K562 (cell line): Measurements from ENCODE around the gene NMRK2. TPM values are rescaled to one million over a fixed set of nuclear protein-coding genes. Genes with fewer than 3 reads are reported as not detected.
A peak's percentile ranks its signal among the peaks of the same experiment; 100 is the strongest.

Source experiments
- ATAC-seq: fragments of 200-7000 bp; cut with Tn5 transposase; 3 replicates; pipeline ENCODE4 v1.9.1; 2020; ENCODE audit warnings: moderate library complexity
- BruUV-seq: library from RNA; stranded (reverse); fragments of 400-500 nt; replicated peaks from 2 replicates; lab custom pipeline; 2021; lab: Mats Ljungman, UMichigan
- CTCF ChIA-PET: fragments of 300-600 bp; formaldehyde crosslinking; extraction: SDS; loops from one replicate; lab custom pipeline; 2021; ENCODE audit warnings: low intra/inter-chr PET ratio; lab: Yijun Ruan, JAX
- POLR2A ChIA-PET: fragments of 300-600, 350-650 bp; sonication (Branson Sonifier 250); formaldehyde crosslinking; extraction: SDS; loops from one replicate; lab custom pipeline; 2021; ENCODE audit warnings: antibody characterized with exemption, inconsistent platforms; lab: Yijun Ruan, JAX
- DNase-seq, 4 experiments: peaks; one replicate each; pipeline versions ENCODE4 v3.0.0 to v3.0.0-alpha.2; 2011 to 2018; ENCODE audit warnings: low spot score in 3 of 4, mixed read lengths in 3 of 4; ENCODE audit errors: extremely low read depth in 1 of 4
- FAIRE-seq: peaks from 2 replicates; lab custom pipeline; 2011; peaks lifted over from hg19 to GRCh38; lab: Jason Lieb, UNC
- H2AFZ ChIP-seq: 2 replicates; pipeline ENCODE4 v1.6.0; 2011; ENCODE audit warnings: low read depth, low read length, control low read depth, inconsistent platforms
- H3K27ac ChIP-seq: fragments of 200-600 bp; 3 replicates; pipeline ENCODE4 v1.8.0; 2011; ENCODE audit warnings: low read depth, mild to moderate bottlenecking, control low read depth, inconsistent platforms, low read length, moderate library complexity, mixed read lengths; ENCODE audit errors: extremely low read depth
- H3K27me3 ChIP-seq, 2 experiments: fragments of 300-600 bp in 1 of 2; 2 replicates in 1 of 2; 3 replicates in 1 of 2; pipeline versions ENCODE4 v1.6.0 to v1.8.0; 2011; ENCODE audit warnings: inconsistent platforms in 2 of 2, low read length in 2 of 2, mild to moderate bottlenecking in 1 of 2, mixed read lengths in 1 of 2, moderate library complexity in 1 of 2; ENCODE audit not compliant: control insufficient read depth in 2 of 2, insufficient read depth in 2 of 2
- H3K36me3 ChIP-seq: fragments of 300-600 bp; 3 replicates; pipeline ENCODE4 v1.8.0; 2011; ENCODE audit warnings: mild to moderate bottlenecking, low read length, inconsistent platforms; ENCODE audit not compliant: control insufficient read depth, insufficient read depth
- H3K4me1 ChIP-seq, 2 experiments: fragments of 200-600 bp in 1 of 2; replicated peaks in 1 of 2; 2 replicates in 1 of 2; 3 replicates in 1 of 2; pipeline versions ENCODE4 v1.5.1 to v1.8.0; 2011; ENCODE audit warnings: inconsistent platforms in 2 of 2, low read length in 2 of 2, mild to moderate bottlenecking in 1 of 2, mixed read lengths in 1 of 2, moderate library complexity in 1 of 2; ENCODE audit not compliant: control insufficient read depth in 2 of 2, insufficient read depth in 2 of 2
- H3K4me2 ChIP-seq: 2 replicates; pipeline ENCODE4 v1.6.1; 2011; ENCODE audit warnings: low read length, control low read depth, inconsistent platforms, mixed read lengths; ENCODE audit not compliant: insufficient read depth
- H3K4me3 ChIP-seq: fragments of 200-600 bp; sonication (generic), shearing (Covaris generic); 2 replicates; pipeline ENCODE4 v1.5.1; 2016; ENCODE audit warnings: control low read depth, inconsistent platforms
- H3K79me2 ChIP-seq: fragments of 200-600 bp; 3 replicates; pipeline ENCODE4 v1.8.0; 2011; ENCODE audit warnings: low read length, inconsistent platforms; ENCODE audit not compliant: control insufficient read depth, insufficient read depth
- H3K9ac ChIP-seq, 2 experiments: 2 replicates each; pipeline versions ENCODE4 v1.6.0 to v1.6.1; 2011; ENCODE audit warnings: low read depth in 2 of 2, low read length in 2 of 2, control low read depth in 1 of 2, inconsistent platforms in 1 of 2, mild to moderate bottlenecking in 1 of 2, mixed read lengths in 1 of 2; ENCODE audit not compliant: insufficient read depth in 1 of 2
- H3K9me1 ChIP-seq: one replicate; pipeline ENCODE4 v1.6.0; 2011; ENCODE audit warnings: inconsistent platforms, mild to moderate bottlenecking, low read length, moderate library complexity; ENCODE audit not compliant: control insufficient read depth, insufficient read depth
- H3K9me3 ChIP-seq: replicated peaks from 2 replicates; pipeline ENCODE4 v1.5.1; 2011; ENCODE audit warnings: low read depth, low read length, inconsistent platforms; ENCODE audit not compliant: control insufficient read depth, insufficient read depth
- H4K20me1 ChIP-seq: replicated peaks from 2 replicates; pipeline ENCODE4 v1.6.1; 2011; ENCODE audit warnings: low read length, inconsistent platforms, mixed read lengths; ENCODE audit not compliant: control insufficient read depth, insufficient read depth
- CTCF ChIP-seq, 3 experiments: IDR thresholded peaks in 2 of 3; conservative IDR thresholded peaks in 1 of 3; 2 replicates each; pipeline ENCODE4 v1.5.1; 2011 to 2012; ENCODE audit warnings: low read length in 3 of 3, mild to moderate bottlenecking in 3 of 3, control low read depth in 2 of 3, improper control_type of control experiment in 1 of 3, inconsistent platforms in 1 of 3, low read depth in 1 of 3, mixed read lengths in 1 of 3, moderate library complexity in 1 of 3; ENCODE audit not compliant: insufficient read depth in 2 of 3
- HDAC8 ChIP-seq: fragments of 450-650 bp; IDR thresholded peaks from 2 replicates; pipeline ENCODE4 v1.6.1; 2016; ENCODE audit warnings: mild to moderate bottlenecking, missing genetic modification characterization, moderate library complexity, missing compliant biosample characterization
- PTBP1 ChIP-seq: fragments of 200-400 bp; formaldehyde crosslinking; IDR thresholded peaks from 2 replicates; pipeline ENCODE4 v1.6.1; 2017; ENCODE audit warnings: low read depth, low read length
- WGBS: fragments of 100-300 bp; shearing (Covaris generic); methylation state at CpG from one replicate; pipeline ENCODE4 v1.1.6; 2016; ENCODE audit warnings: low coverage, mixed read lengths; ENCODE audit not compliant: insufficient coverage; ENCODE audit errors: missing lambda C conversion rate; 5-methylcytosine and 5-hydroxymethylcytosine counted together
- in situ Hi-C: fragments of 300-500 bp; cut with MboI; formaldehyde crosslinking; loops from 4 replicates; pipeline ENCODE4 v1.15.0; 2018; ENCODE audit warnings: inconsistent platforms, mixed read lengths
- intact Hi-C: fragments of 100-400 bp; cut with micrococcal nuclease; formaldehyde crosslinking; loops from 2 replicates; pipeline ENCODE4 v1.14.2; 2022
- polyA plus RNA-seq, 8 experiments: library from polyadenylated mRNA; depleted of rRNA in 4 of 8; stranded (reverse) in 5 of 8; unstranded in 3 of 8; fragments of >200 nt; fragmentation: Nextera tagmentation in 2 of 8; fragmentation: Illumina TruSeq in 1 of 8; extraction: Ambion mirVana in 2 of 8; extraction: Trizol in 1 of 8; gene quantifications; 2 replicates each; pipeline versions ENCODE4 v1.2.1 to v1.2.3, GENCODE V29; 2011 to 2014; ENCODE audit warnings: inconsistent platforms in 1 of 8, missing spikeins in 1 of 8
- total RNA-seq, 7 experiments: library from RNA; depleted of rRNA in 6 of 7; stranded (reverse); fragments of >200 nt in 6 of 7; fragmentation: Illumina TruSeq in 2 of 7; extraction: Trizol in 2 of 7; gene quantifications; 2 replicates each; pipeline versions ENCODE4 v1.2.1 to v1.2.3, GENCODE V29; 2011 to 2021; ENCODE audit warnings: low replicate concordance in 1 of 7
- TF ChIP-seq, protein P1 (sequence below): fragments of 200-600 bp; sonication (generic); IDR thresholded peaks from one replicate; pipeline ENCODE4 v1.6.1; 2012; ENCODE audit warnings: mild to moderate bottlenecking, low read depth, low read length, inconsistent platforms

NMRK2 gene
- total and polyA plus RNA-seq, 9 of the 15 experiments (the other 6 are each of a cell fraction or from before 2014, with no cell fraction given): not detected

DNA sequence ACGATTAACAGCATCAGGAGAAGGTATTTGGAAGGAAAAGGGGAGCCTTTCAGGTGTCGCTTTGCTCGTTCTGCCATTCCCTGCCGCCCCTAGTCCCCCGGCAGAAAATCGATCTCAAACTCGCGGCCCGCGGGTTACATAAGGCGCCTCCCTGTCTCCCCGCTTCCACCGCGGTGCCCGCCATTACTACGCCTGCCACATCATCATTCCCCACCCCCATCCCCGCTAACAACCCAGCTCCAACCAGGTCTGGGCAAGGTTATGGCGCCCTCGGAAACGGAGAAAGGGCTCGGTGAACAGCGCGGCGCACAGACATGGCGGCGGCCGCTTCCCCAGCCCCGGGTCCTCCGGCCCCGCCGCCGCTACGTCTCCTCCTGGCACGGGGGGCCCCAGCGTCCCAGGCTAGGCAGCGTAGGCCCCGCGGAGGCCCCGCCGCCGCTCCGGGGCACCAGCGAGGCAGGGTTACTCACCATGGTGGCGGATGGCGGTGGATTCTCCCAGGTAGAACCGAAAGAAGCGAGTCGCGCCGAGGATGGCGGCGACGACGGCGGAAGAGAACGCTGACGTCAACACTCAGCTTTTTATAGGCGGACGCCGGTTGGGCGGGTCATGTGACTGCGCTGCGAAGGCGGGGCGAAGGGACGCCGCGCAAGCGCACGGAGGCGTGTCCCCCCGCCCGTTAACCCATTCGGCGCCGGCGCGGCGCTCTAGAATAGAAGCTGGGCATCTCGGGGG is 52.2 kb downstream of the NMRK2 start, which contains the start of gene EEF2:
Gene EEF2, minus strand, starts transcription at position 556 of the 735 bp plus-strand sequence. Its CDS starts 83 bp downstream, at position 473.
- Histone ChIP-seq H3K9me1 (peaks cover 22% of the 10 kb centered on the region), H3K4me1 (peaks cover 25 to 58% of the 10 kb centered on the region in 2 experiments; a peak in 4 of 5 replicates), H3K79me2 (peaks cover 53% of the 10 kb centered on the region), H4K20me1 (peaks cover 50% of the 10 kb centered on the region), H2AFZ (peak within 1 kb of the TSS; percentile 94), H3K4me2 (peak within 1 kb of the TSS; percentile 100), H3K9ac (peak within 1 kb of the TSS; percentile 97 to 100), H3K36me3 (peaks cover 50% of the 10 kb centered on the region), H3K4me3 (peak within 1 kb of the TSS; percentile 99), H3K27me3 (no peaks in the 10 kb centered on the region), H3K27ac (peak within 1 kb of the TSS; percentile 99), H3K9me3 (no peaks in the 10 kb centered on the region)
- CTCF ChIA-PET: interaction anchor here (0.9 to 3.4 kb wide), 2 partner anchors 14 to 219 kb away, joined by 3 to 31 read pairs; partner anchors contain the start of gene DAPK3
- ATAC-seq (peak; percentile 56), DNase-seq (peak; percentile 91 to 98 (median 92)), FAIRE-seq (peak; percentile 42)
- in situ Hi-C loops (loop anchor here (5.0 kb wide), 1 partner anchor 217 kb away; no protein-coding TSS in a partner anchor), intact Hi-C loops (loop anchor here (5.0 kb wide), 2 partner anchors 152 to 202 kb away; no protein-coding TSS in a partner anchor)
- WGBS: under 1% methylated on average over 63 of the region's 80 CpGs
- POLR2A ChIA-PET: interaction anchor here (0.6 to 9.7 kb wide), 48 partner anchors 9 to 488 kb away, joined by 3 to 215 read pairs (median 4); partner anchors contain the start of genes ATCAY, CREB3L3, DAPK3 and MRPL54
- TSS peak; percentile 62 for BruUV-seq
- TF ChIP-seq HDAC8 (tag) (0 out of 2 replicates have a peak, but pooled peaks have one; percentile 35), PTBP1 (no peak), CTCF (IDR thresholded peaks at IDR 0.05 in 2 of 3, conservative IDR thresholded peaks at IDR 0.05 in 1 of 3; ENCODE audit: insufficient read depth in 2 of 3, low read depth in 1 of 3, low read length in 3 of 3) (no peak)
- TF ChIP-seq, protein P1, sequence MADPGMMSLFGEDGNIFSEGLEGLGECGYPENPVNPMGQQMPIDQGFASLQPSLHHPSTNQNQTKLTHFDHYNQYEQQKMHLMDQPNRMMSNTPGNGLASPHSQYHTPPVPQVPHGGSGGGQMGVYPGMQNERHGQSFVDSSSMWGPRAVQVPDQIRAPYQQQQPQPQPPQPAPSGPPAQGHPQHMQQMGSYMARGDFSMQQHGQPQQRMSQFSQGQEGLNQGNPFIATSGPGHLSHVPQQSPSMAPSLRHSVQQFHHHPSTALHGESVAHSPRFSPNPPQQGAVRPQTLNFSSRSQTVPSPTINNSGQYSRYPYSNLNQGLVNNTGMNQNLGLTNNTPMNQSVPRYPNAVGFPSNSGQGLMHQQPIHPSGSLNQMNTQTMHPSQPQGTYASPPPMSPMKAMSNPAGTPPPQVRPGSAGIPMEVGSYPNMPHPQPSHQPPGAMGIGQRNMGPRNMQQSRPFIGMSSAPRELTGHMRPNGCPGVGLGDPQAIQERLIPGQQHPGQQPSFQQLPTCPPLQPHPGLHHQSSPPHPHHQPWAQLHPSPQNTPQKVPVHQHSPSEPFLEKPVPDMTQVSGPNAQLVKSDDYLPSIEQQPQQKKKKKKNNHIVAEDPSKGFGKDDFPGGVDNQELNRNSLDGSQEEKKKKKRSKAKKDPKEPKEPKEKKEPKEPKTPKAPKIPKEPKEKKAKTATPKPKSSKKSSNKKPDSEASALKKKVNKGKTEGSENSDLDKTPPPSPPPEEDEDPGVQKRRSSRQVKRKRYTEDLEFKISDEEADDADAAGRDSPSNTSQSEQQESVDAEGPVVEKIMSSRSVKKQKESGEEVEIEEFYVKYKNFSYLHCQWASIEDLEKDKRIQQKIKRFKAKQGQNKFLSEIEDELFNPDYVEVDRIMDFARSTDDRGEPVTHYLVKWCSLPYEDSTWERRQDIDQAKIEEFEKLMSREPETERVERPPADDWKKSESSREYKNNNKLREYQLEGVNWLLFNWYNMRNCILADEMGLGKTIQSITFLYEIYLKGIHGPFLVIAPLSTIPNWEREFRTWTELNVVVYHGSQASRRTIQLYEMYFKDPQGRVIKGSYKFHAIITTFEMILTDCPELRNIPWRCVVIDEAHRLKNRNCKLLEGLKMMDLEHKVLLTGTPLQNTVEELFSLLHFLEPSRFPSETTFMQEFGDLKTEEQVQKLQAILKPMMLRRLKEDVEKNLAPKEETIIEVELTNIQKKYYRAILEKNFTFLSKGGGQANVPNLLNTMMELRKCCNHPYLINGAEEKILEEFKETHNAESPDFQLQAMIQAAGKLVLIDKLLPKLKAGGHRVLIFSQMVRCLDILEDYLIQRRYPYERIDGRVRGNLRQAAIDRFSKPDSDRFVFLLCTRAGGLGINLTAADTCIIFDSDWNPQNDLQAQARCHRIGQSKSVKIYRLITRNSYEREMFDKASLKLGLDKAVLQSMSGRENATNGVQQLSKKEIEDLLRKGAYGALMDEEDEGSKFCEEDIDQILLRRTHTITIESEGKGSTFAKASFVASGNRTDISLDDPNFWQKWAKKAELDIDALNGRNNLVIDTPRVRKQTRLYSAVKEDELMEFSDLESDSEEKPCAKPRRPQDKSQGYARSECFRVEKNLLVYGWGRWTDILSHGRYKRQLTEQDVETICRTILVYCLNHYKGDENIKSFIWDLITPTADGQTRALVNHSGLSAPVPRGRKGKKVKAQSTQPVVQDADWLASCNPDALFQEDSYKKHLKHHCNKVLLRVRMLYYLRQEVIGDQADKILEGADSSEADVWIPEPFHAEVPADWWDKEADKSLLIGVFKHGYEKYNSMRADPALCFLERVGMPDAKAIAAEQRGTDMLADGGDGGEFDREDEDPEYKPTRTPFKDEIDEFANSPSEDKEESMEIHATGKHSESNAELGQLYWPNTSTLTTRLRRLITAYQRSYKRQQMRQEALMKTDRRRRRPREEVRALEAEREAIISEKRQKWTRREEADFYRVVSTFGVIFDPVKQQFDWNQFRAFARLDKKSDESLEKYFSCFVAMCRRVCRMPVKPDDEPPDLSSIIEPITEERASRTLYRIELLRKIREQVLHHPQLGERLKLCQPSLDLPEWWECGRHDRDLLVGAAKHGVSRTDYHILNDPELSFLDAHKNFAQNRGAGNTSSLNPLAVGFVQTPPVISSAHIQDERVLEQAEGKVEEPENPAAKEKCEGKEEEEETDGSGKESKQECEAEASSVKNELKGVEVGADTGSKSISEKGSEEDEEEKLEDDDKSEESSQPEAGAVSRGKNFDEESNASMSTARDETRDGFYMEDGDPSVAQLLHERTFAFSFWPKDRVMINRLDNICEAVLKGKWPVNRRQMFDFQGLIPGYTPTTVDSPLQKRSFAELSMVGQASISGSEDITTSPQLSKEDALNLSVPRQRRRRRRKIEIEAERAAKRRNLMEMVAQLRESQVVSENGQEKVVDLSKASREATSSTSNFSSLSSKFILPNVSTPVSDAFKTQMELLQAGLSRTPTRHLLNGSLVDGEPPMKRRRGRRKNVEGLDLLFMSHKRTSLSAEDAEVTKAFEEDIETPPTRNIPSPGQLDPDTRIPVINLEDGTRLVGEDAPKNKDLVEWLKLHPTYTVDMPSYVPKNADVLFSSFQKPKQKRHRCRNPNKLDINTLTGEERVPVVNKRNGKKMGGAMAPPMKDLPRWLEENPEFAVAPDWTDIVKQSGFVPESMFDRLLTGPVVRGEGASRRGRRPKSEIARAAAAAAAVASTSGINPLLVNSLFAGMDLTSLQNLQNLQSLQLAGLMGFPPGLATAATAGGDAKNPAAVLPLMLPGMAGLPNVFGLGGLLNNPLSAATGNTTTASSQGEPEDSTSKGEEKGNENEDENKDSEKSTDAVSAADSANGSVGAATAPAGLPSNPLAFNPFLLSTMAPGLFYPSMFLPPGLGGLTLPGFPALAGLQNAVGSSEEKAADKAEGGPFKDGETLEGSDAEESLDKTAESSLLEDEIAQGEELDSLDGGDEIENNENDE: no peak
